ENCODE results near the gene RRAS.

The RRAS gene

DNA sequence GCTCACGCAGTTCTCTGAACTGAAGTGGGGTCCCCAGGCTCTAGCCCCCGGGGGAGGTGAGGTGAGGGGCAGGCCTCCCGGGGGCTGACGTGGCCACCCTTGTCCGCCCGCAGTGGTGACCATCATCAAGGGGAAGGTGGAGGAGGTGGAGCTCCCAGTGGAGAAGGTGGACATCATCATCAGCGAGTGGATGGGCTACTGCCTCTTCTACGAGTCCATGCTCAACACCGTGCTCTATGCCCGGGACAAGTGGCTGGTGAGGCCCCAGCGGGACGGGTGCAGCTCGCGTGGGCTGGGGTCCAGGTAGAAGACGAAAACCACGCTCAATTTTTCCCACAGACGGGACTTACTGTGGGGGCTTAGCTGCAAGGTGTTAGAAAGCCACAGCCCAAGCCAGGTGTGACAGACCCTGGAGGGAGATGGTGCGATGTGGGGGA, 43.9 kb upstream of the RRAS start:
- no peak for TF ChIP-seq TAF1 (IDR thresholded peaks at IDR 0.05; ENCODE audit: borderline replicate concordance, insufficient read depth, low read length)
- no peak for TF ChIP-seq FOXP2 (optimal IDR thresholded peaks at IDR 0.05; ENCODE audit: borderline replicate concordance, extremely low read depth, extremely low read length, insufficient read depth)
- no peak for TF ChIP-seq REST (IDR thresholded peaks at IDR 0.05; ENCODE audit: insufficient read depth in 1 of 2, low read depth in 2 of 2, low read length in 2 of 2)
- no peak for TF ChIP-seq POLR2AphosphoS5 (IDR thresholded peaks at IDR 0.05; ENCODE audit: low read depth, low read length)
- TF ChIP-seq SIN3A (IDR thresholded peaks at IDR 0.05; ENCODE audit: borderline replicate concordance, insufficient read depth, low read length): no peak

GRCh38 chr19:49682274-49682673, 42.3 kb upstream of the RRAS start:
- TF ChIP-seq TAF1 (IDR thresholded peaks at IDR 0.05; ENCODE audit: borderline replicate concordance, insufficient read depth, low read length) (no peak), FOXP2 (optimal IDR thresholded peaks at IDR 0.05; ENCODE audit: borderline replicate concordance, extremely low read depth, extremely low read length, insufficient read depth) (no peak), POLR2AphosphoS5 (IDR thresholded peaks at IDR 0.05; ENCODE audit: low read depth, low read length) (no peak), REST (IDR thresholded peaks at IDR 0.05; ENCODE audit: insufficient read depth in 1 of 2, low read depth in 2 of 2, low read length in 2 of 2) (no peak), SIN3A (IDR thresholded peaks at IDR 0.05; ENCODE audit: borderline replicate concordance, insufficient read depth, low read length) (no peak)

GRCh38 chr19:49681830-49682229, 41.9 kb upstream of the RRAS start:
- TF ChIP-seq REST (IDR thresholded peaks at IDR 0.05; ENCODE audit: insufficient read depth in 1 of 2, low read depth in 2 of 2, low read length in 2 of 2): no peak
- no peak for TF ChIP-seq SIN3A (IDR thresholded peaks at IDR 0.05; ENCODE audit: borderline replicate concordance, insufficient read depth, low read length)
- no peak for TF ChIP-seq POLR2AphosphoS5 (IDR thresholded peaks at IDR 0.05; ENCODE audit: low read depth, low read length)

- no peak for TF ChIP-seq REST (IDR thresholded peaks at IDR 0.05; ENCODE audit: insufficient read depth in 1 of 2, low read depth in 2 of 2, low read length in 2 of 2)
- TF ChIP-seq FOXP2 (optimal IDR thresholded peaks at IDR 0.05; ENCODE audit: borderline replicate concordance, extremely low read depth, extremely low read length, insufficient read depth): peak; percentile 54
Measured at GRCh38 chr19:49680421-49681351, 40.7 kb upstream of the RRAS start.

Data from PFSK-1 (cell line).